ENCODE data around the gene NPR2.

The NPR2 gene

DNA sequence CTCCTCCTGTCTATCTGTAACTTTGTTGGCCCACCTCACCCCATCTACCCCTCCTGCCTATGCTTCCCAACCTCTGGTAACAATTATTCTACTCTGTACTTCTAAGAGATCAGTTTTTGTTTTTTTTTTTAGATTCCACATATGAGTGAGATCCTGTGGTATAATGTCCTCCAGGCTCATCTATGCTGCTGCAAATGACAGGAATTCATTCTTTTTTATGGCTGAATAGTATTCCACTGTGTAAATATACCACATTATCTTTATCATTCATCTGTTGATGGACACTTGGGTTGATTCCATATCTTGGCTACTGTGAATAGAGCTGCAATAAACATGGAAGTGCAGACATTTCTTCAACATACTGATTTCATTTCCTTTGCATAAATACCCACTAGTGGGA, 8.0 kb upstream of the NPR2 start:
- H3K27ac ChIP-seq (ENCODE audit: low read depth, low read length, severe bottlenecking) = no peak overlapping the region
- H3K9me3 ChIP-seq (ENCODE audit: control insufficient read depth, low read length) = no peaks in the 10 kb centered on the region
- H3K36me3 ChIP-seq (ENCODE audit: control insufficient read depth, insufficient read depth, low read length) = no peaks in the 10 kb centered on the region
- H3K4me3 ChIP-seq (ENCODE audit: extremely low read depth, insufficient read depth, low read length, poor library complexity, severe bottlenecking) = no peak overlapping the region
- no peaks in the 10 kb centered on the region for H3K4me1 ChIP-seq (ENCODE audit: control insufficient read depth, insufficient read depth, low read length, poor library complexity, severe bottlenecking)

DNA sequence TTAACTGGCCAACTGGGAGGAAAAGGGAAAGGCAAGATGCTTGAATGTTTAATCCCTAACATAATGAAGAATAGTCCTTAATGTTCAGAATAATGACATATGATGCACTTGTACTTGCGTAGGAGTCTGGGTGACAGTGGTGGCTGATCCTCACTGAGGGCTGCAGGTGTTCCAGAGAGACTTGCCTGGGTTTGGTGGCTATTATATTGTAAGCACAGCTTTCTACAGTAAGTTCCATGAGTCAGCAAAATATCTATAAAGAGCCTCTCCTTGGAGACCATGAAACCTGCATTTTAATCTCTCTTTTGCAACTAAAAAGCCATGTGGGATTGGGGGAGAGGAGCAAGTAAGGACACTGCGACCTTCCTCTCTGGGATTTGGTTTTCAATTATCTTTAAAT, 1.9 kb upstream of the NPR2 start:
- whole genome bisulfite sequencing, 2 experiments (ENCODE audit: insufficient coverage in 2 of 2) = 100% methylated on average over 1 of the region's 2 CpGs; no CpG with 5 or more reads in 1 of the 2 experiments
- no peaks in the 10 kb centered on the region for H3K9me3 ChIP-seq (ENCODE audit: control insufficient read depth, low read length)
- H3K27ac ChIP-seq (ENCODE audit: low read depth, low read length, severe bottlenecking) = no peak overlapping the region
- H3K4me3 ChIP-seq (ENCODE audit: extremely low read depth, insufficient read depth, low read length, poor library complexity, severe bottlenecking) = no peak overlapping the region
- peaks cover 22% of the 10 kb centered on the region for H3K4me1 ChIP-seq (ENCODE audit: control insufficient read depth, insufficient read depth, low read length, poor library complexity, severe bottlenecking)
- H3K36me3 ChIP-seq (ENCODE audit: control insufficient read depth, insufficient read depth, low read length) = no peaks in the 10 kb centered on the region

DNA sequence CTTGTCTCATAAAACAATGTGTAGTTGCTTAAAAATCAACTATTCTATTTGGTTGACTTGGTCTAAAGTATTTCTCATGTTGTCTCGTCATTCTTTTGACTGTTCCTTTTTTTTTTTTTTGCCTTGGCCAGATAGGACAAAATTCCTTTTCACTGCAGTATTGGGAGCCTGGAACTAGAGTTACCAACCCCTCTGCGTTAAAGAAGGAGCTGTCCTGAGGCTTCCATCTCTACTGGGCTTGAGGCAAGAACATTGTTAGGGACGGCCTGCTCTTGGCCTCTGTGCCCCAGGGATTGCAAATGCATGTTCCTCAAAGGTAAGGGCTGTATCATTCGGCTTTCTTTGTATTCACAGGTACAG, 1.4 kb upstream of the NPR2 start:
- H3K36me3 ChIP-seq (ENCODE audit: control insufficient read depth, insufficient read depth, low read length) = no peaks in the 10 kb centered on the region
- no peak overlapping the region for H3K27ac ChIP-seq (ENCODE audit: low read depth, low read length, severe bottlenecking)
- H3K4me1 ChIP-seq (ENCODE audit: control insufficient read depth, insufficient read depth, low read length, poor library complexity, severe bottlenecking) = peaks cover 26% of the 10 kb centered on the region
- no peak overlapping the region for H3K4me3 ChIP-seq (ENCODE audit: extremely low read depth, insufficient read depth, low read length, poor library complexity, severe bottlenecking)
- WGBS, 2 experiments (ENCODE audit: insufficient coverage in 2 of 2) = 32 to 44% methylated on average over 3 of the region's 4 CpGs
- H3K9me3 ChIP-seq (ENCODE audit: control insufficient read depth, low read length) = no peaks in the 10 kb centered on the region

DNA sequence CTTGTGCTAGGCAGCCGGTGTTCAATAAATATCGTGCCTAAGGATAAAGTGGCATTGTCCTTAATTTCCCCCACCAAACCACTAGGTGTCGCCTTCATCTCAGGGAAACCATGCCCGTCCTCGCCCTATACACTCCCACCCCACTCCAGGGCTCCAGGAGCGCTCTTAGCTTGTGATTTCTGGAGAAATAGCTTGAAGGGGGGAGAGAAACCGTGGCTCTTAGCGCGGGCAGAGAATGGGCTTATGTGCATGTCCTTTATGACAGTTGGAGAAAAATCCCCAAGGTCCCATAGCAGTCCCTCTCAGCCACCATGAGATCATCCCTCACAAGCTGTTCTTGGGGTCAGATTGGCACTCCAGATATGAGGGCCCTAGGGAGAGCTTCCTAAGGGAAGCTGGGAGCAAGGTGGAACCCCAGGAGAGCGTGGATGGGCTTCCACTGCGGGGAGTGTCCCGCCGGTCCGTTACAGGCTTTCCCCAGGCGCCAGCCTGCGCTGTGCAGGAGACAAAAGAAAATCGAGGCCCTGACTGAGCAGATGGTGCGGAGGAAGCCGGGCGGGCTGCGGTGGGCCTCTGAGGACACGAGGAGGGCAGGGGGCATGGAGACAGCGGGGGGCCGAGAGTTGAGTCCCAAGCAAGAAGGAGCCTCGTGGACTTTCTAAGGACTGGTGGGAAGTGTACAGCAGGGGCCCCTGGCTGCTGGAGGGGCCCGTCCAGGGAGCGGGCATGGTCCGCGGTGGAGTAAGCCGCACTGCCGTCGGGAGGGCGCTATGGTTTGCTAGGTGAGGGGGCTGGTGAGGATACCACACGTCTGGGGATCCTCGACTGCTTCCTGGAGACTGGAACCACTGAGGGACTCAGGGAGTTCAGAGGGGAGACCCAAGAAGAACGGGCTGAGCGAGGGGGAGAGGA, 750 bp upstream of the NPR2 start:
- 46 to 51% methylated on average over 24 to 34 of the region's 37 CpGs for WGBS, 2 experiments (ENCODE audit: insufficient coverage in 2 of 2)

DNA sequence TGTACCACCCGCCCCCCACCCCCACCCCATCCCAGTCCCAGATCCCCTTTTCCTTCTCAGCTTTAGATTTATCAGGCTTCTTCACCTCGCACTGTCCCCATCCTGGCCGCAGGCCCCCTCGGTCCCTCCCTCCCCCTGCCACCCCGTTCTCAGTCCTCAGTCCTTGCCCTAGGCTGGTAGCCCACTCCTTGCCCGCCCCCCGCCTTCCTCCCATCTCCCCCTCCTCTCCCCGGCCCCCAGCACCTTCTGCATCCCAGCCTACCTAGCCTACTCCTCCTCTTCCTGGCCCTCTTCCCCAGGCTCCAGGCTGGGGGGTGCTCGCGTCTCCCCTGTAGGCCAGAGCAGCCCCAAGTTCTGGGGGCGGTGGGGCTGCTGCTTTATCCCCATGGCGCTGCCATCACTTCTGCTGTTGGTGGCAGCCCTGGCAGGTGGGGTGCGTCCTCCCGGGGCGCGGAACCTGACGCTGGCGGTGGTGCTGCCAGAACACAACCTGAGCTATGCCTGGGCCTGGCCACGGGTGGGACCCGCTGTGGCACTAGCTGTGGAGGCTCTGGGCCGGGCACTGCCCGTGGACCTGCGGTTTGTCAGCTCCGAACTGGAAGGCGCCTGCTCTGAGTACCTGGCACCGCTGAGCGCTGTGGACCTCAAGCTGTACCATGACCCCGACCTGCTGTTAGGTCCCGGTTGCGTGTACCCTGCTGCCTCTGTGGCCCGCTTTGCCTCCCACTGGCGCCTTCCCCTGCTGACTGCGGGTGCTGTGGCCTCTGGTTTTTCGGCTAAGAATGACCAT, 828 bp downstream of the NPR2 start:
- Histone ChIP-seq H3K4me1 (ENCODE audit: control insufficient read depth, insufficient read depth, low read length, poor library complexity, severe bottlenecking) (peaks cover 40% of the 10 kb centered on the region), H3K27ac (ENCODE audit: low read depth, low read length, severe bottlenecking) (no peak overlapping the region), H3K9me3 (ENCODE audit: control insufficient read depth, low read length) (no peaks in the 10 kb centered on the region), H3K4me3 (ENCODE audit: extremely low read depth, insufficient read depth, low read length, poor library complexity, severe bottlenecking) (peak overlapping the region; percentile 34), H3K36me3 (ENCODE audit: control insufficient read depth, insufficient read depth, low read length) (no peaks in the 10 kb centered on the region)
- WGBS, 2 experiments (ENCODE audit: insufficient coverage in 2 of 2) = 90 to 95% methylated on average over 26 to 30 of the region's 34 CpGs

More for the DNA sequence above, 750 bp upstream of the NPR2 start:
- Histone ChIP-seq H3K36me3 (ENCODE audit: control insufficient read depth, insufficient read depth, low read length) (no peaks in the 10 kb centered on the region), H3K27ac (ENCODE audit: low read depth, low read length, severe bottlenecking) (no peak overlapping the region), H3K9me3 (ENCODE audit: control insufficient read depth, low read length) (no peaks in the 10 kb centered on the region), H3K4me1 (ENCODE audit: control insufficient read depth, insufficient read depth, low read length, poor library complexity, severe bottlenecking) (peaks cover 33% of the 10 kb centered on the region), H3K4me3 (ENCODE audit: extremely low read depth, insufficient read depth, low read length, poor library complexity, severe bottlenecking) (peak overlapping the region; percentile 19)

DNA sequence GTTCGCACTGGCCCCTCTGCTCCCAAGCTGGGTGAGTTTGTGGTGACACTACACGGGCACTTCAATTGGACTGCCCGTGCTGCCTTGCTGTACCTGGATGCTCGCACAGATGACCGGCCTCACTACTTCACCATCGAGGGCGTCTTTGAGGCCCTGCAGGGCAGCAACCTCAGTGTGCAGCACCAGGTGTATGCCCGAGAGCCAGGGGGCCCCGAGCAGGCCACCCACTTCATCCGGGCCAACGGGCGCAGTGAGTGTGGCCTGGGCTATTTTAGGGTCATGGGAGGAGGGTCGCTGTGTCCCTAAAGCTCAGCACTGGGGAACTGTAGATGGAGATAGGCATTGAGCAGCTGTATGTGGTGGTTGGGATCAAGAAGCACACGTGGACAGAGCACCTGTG, 1.4 kb downstream of the NPR2 start:
- 98% methylated on average over 13 to 14 of the region's 14 CpGs for WGBS, 2 experiments (ENCODE audit: insufficient coverage in 2 of 2)

DNA sequence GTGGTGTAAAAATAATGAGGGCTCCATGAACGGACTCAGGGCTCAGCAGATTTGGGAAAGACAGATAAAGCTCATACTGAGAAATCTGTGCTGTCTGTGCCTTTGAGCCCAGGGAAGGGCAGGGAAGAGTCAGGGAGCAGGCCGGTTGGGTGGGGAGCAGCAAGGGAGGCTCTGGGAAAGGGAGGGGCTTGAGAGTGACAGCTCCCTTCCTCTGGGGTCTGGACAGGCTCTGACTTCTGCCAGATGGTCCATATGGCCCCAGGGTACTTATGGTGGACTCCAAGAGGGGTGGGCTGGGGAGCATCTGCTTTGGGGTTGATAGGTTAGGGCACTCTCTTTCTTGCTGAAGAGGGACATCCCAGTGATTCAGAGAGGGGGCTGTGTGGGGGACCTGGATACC, 2.1 kb downstream of the NPR2 start:
- Histone ChIP-seq H3K4me3 (ENCODE audit: extremely low read depth, insufficient read depth, low read length, poor library complexity, severe bottlenecking) (peak overlapping the region; percentile 3), H3K27ac (ENCODE audit: low read depth, low read length, severe bottlenecking) (no peak overlapping the region)

More for the DNA sequence above, 1.4 kb downstream of the NPR2 start:
- Histone ChIP-seq H3K4me1 (ENCODE audit: control insufficient read depth, insufficient read depth, low read length, poor library complexity, severe bottlenecking) (peaks cover 46% of the 10 kb centered on the region), H3K27ac (ENCODE audit: low read depth, low read length, severe bottlenecking) (no peak overlapping the region), H3K4me3 (ENCODE audit: extremely low read depth, insufficient read depth, low read length, poor library complexity, severe bottlenecking) (no peak overlapping the region), H3K36me3 (ENCODE audit: control insufficient read depth, insufficient read depth, low read length) (no peaks in the 10 kb centered on the region), H3K9me3 (ENCODE audit: control insufficient read depth, low read length) (no peaks in the 10 kb centered on the region)

DNA sequence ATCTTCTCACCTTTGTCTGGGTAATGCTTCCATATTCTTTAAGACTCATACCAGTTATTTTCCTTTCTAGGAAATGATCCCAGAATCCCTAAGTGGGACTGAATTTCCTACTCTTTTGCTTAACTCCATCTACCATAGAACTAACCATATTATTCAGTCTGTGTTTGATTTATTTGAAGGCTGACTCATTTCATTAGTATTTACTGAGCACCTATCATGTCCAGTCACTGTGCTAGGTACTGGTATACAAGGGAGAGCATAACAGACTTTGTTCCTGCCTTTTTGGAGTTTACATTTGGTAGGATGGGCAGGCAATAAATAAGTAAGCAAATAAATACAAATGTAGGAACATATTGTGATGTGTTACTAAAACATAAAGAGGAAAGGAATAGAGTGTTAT, 4.3 kb downstream of the NPR2 start:
- H3K4me3 ChIP-seq (ENCODE audit: extremely low read depth, insufficient read depth, low read length, poor library complexity, severe bottlenecking) = no peak overlapping the region
- no peaks in the 10 kb centered on the region for H3K9me3 ChIP-seq (ENCODE audit: control insufficient read depth, low read length)
- H3K36me3 ChIP-seq (ENCODE audit: control insufficient read depth, insufficient read depth, low read length) = peaks cover 10% of the 10 kb centered on the region
- H3K27ac ChIP-seq (ENCODE audit: low read depth, low read length, severe bottlenecking) = no peak overlapping the region
- H3K4me1 ChIP-seq (ENCODE audit: control insufficient read depth, insufficient read depth, low read length, poor library complexity, severe bottlenecking) = peaks cover 53% of the 10 kb centered on the region

More for the DNA sequence above, 2.1 kb downstream of the NPR2 start:
- peaks cover 52% of the 10 kb centered on the region for H3K4me1 ChIP-seq (ENCODE audit: control insufficient read depth, insufficient read depth, low read length, poor library complexity, severe bottlenecking)
- no peaks in the 10 kb centered on the region for H3K9me3 ChIP-seq (ENCODE audit: control insufficient read depth, low read length)
- no peaks in the 10 kb centered on the region for H3K36me3 ChIP-seq (ENCODE audit: control insufficient read depth, insufficient read depth, low read length)
- WGBS, 2 experiments (ENCODE audit: insufficient coverage in 2 of 2) = 66 to 90% methylated on average over 2 of the region's 2 CpGs

DNA sequence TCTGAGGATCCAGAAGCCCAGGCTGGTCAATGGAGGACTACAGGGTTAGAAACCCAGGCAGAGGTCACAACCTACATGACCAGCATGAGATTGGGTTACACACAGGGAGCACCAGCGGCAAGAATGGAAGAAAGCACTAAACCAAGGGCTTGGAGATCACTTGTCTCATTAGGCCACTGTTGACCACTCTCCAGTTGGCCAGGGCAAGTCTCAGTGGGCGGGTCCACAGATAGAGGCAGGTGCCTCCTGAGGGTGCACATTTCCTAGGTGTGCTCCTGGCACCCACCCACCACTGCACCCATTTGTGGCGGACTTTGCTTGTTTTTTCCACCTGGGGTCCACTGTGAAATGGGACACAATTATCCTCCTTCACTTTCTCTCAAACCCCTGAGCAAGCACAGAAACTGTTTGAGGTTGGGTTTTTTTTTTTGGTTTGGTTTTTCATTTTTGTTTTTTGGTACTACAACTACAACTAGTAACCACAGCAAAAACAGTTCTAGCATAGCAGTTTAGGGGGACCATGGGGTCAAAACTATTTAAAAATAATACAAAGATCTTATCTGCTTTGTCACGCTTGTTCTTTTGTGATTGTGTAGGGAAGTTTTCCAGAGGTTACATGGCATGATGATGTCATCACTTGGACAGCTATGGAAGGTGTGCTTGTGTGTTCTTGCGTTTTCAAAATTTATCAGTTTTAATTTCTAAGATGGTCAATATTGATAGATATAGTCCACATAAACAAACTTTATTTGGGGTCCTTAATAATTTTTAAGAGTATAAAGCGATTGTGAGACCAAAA, 6.1 kb downstream of the NPR2 start:
- peaks cover 48% of the 10 kb centered on the region for H3K4me1 ChIP-seq (ENCODE audit: control insufficient read depth, insufficient read depth, low read length, poor library complexity, severe bottlenecking)
- no peak overlapping the region for H3K27ac ChIP-seq (ENCODE audit: low read depth, low read length, severe bottlenecking)
- 88 to 100% methylated on average over 3 of the region's 6 CpGs for WGBS, 2 experiments (ENCODE audit: insufficient coverage in 2 of 2)

DNA sequence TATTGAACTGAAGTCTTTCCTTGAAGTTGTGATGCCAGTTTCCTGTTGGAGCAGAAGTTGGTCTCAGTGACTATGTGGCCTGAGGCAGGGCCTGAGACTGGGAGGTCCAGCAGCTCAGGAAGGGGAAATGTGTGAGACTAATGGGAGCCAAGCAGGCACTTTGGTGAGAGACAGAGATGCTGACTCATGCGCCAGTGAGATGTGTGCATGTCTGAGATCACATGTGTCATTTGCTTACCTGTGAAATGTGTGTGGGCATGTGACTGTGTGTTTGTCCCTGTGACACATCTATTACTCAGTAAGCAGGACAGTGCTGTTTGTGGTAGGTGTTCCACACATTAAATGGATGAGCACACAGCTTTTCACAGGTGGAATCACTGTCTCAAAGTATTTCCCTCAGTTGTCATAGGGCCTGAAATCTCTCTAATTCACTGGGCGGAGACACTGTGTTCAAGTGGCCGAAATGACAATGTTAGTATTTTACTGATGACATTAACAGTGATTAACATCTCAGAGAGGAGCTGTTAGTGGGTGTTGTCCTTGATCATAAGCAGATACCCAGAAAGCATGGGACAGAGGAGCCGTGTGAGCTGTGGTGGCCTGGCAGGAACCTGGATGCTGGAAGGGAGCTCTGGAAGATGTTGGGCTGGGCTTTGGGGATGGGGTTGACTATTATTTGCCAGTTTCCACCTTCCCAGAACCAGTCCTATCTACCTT, 7.4 kb downstream of the NPR2 start:
- H3K4me3 ChIP-seq (ENCODE audit: extremely low read depth, insufficient read depth, low read length, poor library complexity, severe bottlenecking) = no peak overlapping the region
- no peaks in the 10 kb centered on the region for H3K9me3 ChIP-seq (ENCODE audit: control insufficient read depth, low read length)
- H3K4me1 ChIP-seq (ENCODE audit: control insufficient read depth, insufficient read depth, low read length, poor library complexity, severe bottlenecking) = peaks cover 38% of the 10 kb centered on the region
- 92 to 96% methylated on average over 3 to 4 of the region's 4 CpGs for WGBS, 2 experiments (ENCODE audit: insufficient coverage in 2 of 2)
- peaks cover 40% of the 10 kb centered on the region for H3K36me3 ChIP-seq (ENCODE audit: control insufficient read depth, insufficient read depth, low read length)
- peak overlapping the region; percentile 0 for H3K27ac ChIP-seq (ENCODE audit: low read depth, low read length, severe bottlenecking)

More for the DNA sequence above, 6.1 kb downstream of the NPR2 start:
- Histone ChIP-seq H3K9me3 (ENCODE audit: control insufficient read depth, low read length) (no peaks in the 10 kb centered on the region), H3K4me3 (ENCODE audit: extremely low read depth, insufficient read depth, low read length, poor library complexity, severe bottlenecking) (no peak overlapping the region), H3K36me3 (ENCODE audit: control insufficient read depth, insufficient read depth, low read length) (peaks cover 28% of the 10 kb centered on the region)

All from mesodermal cell (in vitro differentiated cells).